Measurements from ENCODE around the gene TAF6. TPM values are rescaled to one million over a fixed set of nuclear protein-coding genes. Genes with fewer than 3 reads are reported as not detected.

TAF6 gene
- total RNA-seq, 1 experiment from 2014 or later: 93.2 TPM

GRCh38 chr7:100071018-100071723 lies 48.0 kb downstream of the TAF6 start:
- no peak for DNase-seq (ENCODE audit: low read depth)

GRCh38 chr7:100069991-100070390 lies 49.2 kb downstream of the TAF6 start:
- no peak for DNase-seq (ENCODE audit: low read depth)

GRCh38 chr7:100066953-100067352 lies 52.2 kb downstream of the TAF6 start:
- no peak for DNase-seq (ENCODE audit: low read depth)

- peak; percentile 66 for DNase-seq (ENCODE audit: low read depth)
Observed at GRCh38 chr7:100065452-100066186, 53.5 kb downstream of the TAF6 start.

- DNase-seq (ENCODE audit: low read depth): no peak
Observed at GRCh38 chr7:100064162-100064561, 55.0 kb downstream of the TAF6 start.

GRCh38 chr7:100063376-100063775 lies 55.8 kb downstream of the TAF6 start:
- no peak for DNase-seq (ENCODE audit: low read depth)

GRCh38 chr7:100061518-100062193 lies 57.5 kb downstream of the TAF6 start:
- DNase-seq (ENCODE audit: low read depth): no peak

GRCh38 chr7:100059251-100059739 lies 59.9 kb downstream of the TAF6 start:
- no peak for DNase-seq (ENCODE audit: low read depth)

Other genes starting within 250 kb of the TAF6 start
- not detected in 2 replicates for gene OR2AE1, start 242.3 kb downstream of the TAF6 start, total RNA-seq (2014; rRNA removed; shearing (Covaris generic))
- 10.3 and 17.8 TPM in 2 replicates for gene TRIM4, start 199.8 kb downstream of the TAF6 start, total RNA-seq (2014; rRNA removed; shearing (Covaris generic))
- not detected in 2 replicates for gene GJC3, start 189.7 kb downstream of the TAF6 start, total RNA-seq (2014; rRNA removed; shearing (Covaris generic))
- 0.62 TPM in 1 of 2 replicates, not detected in the other for gene AZGP1, start 143.3 kb downstream of the TAF6 start, total RNA-seq (2014; rRNA removed; shearing (Covaris generic))
- gene ZKSCAN1, start 103.8 kb downstream of the TAF6 start, total RNA-seq (2014; rRNA removed; shearing (Covaris generic)): 9.4 and 15.9 TPM in 2 replicates
- gene ZSCAN21, start 69.6 kb downstream of the TAF6 start, total RNA-seq (2014; rRNA removed; shearing (Covaris generic)): 7.4 TPM in 2 replicates
- gene ZNF3, start 37.6 kb downstream of the TAF6 start, total RNA-seq (2014; rRNA removed; shearing (Covaris generic)): 23.6 and 25.4 TPM in 2 replicates
- gene COPS6, start 30.4 kb downstream of the TAF6 start, total RNA-seq (2014; rRNA removed; shearing (Covaris generic)): 98.4 and 109 TPM in 2 replicates
- gene MCM7, start 18.0 kb downstream of the TAF6 start, total RNA-seq (2014; rRNA removed; shearing (Covaris generic)): 146 and 183 TPM in 2 replicates
- 21.7 and 23.3 TPM in 2 replicates for gene AP4M1, start 17.7 kb downstream of the TAF6 start, total RNA-seq (2014; rRNA removed; shearing (Covaris generic))
- gene CNPY4, start 276 bp upstream of the TAF6 start, total RNA-seq (2014; rRNA removed; shearing (Covaris generic)): 24.1 and 33.6 TPM in 2 replicates
- gene MBLAC1, start 7.6 kb upstream of the TAF6 start, total RNA-seq (2014; rRNA removed; shearing (Covaris generic)): 4.6 and 4.8 TPM in 2 replicates
- gene LAMTOR4, start 29.6 kb upstream of the TAF6 start, total RNA-seq (2014; rRNA removed; shearing (Covaris generic)): 145 and 157 TPM in 2 replicates
- gene TRAPPC14, start 39.4 kb upstream of the TAF6 start, total RNA-seq (2014; rRNA removed; shearing (Covaris generic)): 6.4 and 10.5 TPM in 2 replicates
- 1.9 and 3.9 TPM in 2 replicates for gene GAL3ST4, start 49.3 kb upstream of the TAF6 start, total RNA-seq (2014; rRNA removed; shearing (Covaris generic))
- gene GPC2, start 58.0 kb upstream of the TAF6 start, total RNA-seq (2014; rRNA removed; shearing (Covaris generic)): 2.8 and 4.2 TPM in 2 replicates
- 8.3 and 10.5 TPM in 2 replicates for gene STAG3, start 58.6 kb upstream of the TAF6 start, total RNA-seq (2014; rRNA removed; shearing (Covaris generic))
- gene PVRIG, start 100.6 kb upstream of the TAF6 start, total RNA-seq (2014; rRNA removed; shearing (Covaris generic)): not detected in 2 replicates
- gene SPDYE3, start 188.3 kb upstream of the TAF6 start, total RNA-seq (2014; rRNA removed; shearing (Covaris generic)): not detected in 2 replicates
- 7.0 and 8.0 TPM in 2 replicates for gene PILRB, start 238.8 kb upstream of the TAF6 start, total RNA-seq (2014; rRNA removed; shearing (Covaris generic))

All from M059J (cell line).